ENCODE data around the gene PIAS3. TPM values are rescaled to one million over a fixed set of nuclear protein-coding genes. Genes with fewer than 3 reads are reported as not detected.

PIAS3 gene
- total and polyA plus RNA-seq, 8 donors: 8.9 to 26.7 (median 11.2) TPM

- Histone ChIP-seq H3K27ac (peak overlapping the region; percentile 51 to 84 (median 76)), H3K9me3 (no peaks in the 10 kb centered on the region), H3K4me3 (peak overlapping the region; percentile 64 to 92 (median 76)), H3K4me1 (peaks cover 0 to 4% (median 3%) of the 10 kb centered on the region in 3 donors), H3K36me3 (peaks cover 0 to 18% (median 0%) of the 10 kb centered on the region in 3 donors), H3K27me3 (no peaks in the 10 kb centered on the region)
- no peak for TF ChIP-seq CTCF (IDR thresholded peaks at IDR 0.05)
- ATAC-seq (peak; percentile 26 to 56 (median 32)), DNase-seq (peak; percentile 43 to 78 (median 61)), FAIRE-seq (no peak)
- intact Hi-C loops (cut with DNase I): no loop called here
- 0 to 1% methylated on average over 27 to 35 of the region's 35 CpGs for WGBS, 2 donors
Measured at GRCh38 chr1:145858238-145858900, 512 bp downstream of the PIAS3 start.

GRCh38 chr1:145857170-145857569 lies 1.7 kb downstream of the PIAS3 start:
- Histone ChIP-seq H3K36me3 (peaks cover 0 to 24% (median 0%) of the 10 kb centered on the region in 3 donors), H3K9me3 (no peaks in the 10 kb centered on the region), H3K4me1 (peaks cover 0 to 4% (median 3%) of the 10 kb centered on the region in 3 donors), H3K4me3 (no peak overlapping the region), H3K27me3 (no peaks in the 10 kb centered on the region), H3K27ac (no peak overlapping the region)
- intact Hi-C loops (cut with DNase I): no loop called here
- WGBS, 2 donors: 77 to 79% methylated on average over 4 of the region's 4 CpGs
- ATAC-seq (no peak), DNase-seq (no peak), FAIRE-seq (no peak)
- TF ChIP-seq CTCF (IDR thresholded peaks at IDR 0.05): no peak

- TF ChIP-seq CTCF (IDR thresholded peaks at IDR 0.05): no peak
- no peak for ATAC-seq
- Histone ChIP-seq H3K27me3 (no peaks in the 10 kb centered on the region), H3K27ac (no peak overlapping the region), H3K4me1 (peaks cover 0 to 4% (median 3%) of the 10 kb centered on the region in 3 donors), H3K36me3 (peaks cover 0 to 40% (median 2%) of the 10 kb centered on the region in 3 donors), H3K4me3 (no peak overlapping the region), H3K9me3 (no peaks in the 10 kb centered on the region)
- no peak for DNase-seq
- intact Hi-C loops (cut with DNase I): no loop called here
- WGBS, 2 donors: 68 to 70% methylated on average over 7 of the region's 7 CpGs
- FAIRE-seq: no peak
Measured at GRCh38 chr1:145855426-145855948, 3.4 kb downstream of the PIAS3 start.

GRCh38 chr1:145849356-145850160 lies 9.3 kb downstream of the PIAS3 start:
- FAIRE-seq: no peak
- WGBS, 2 donors: 79 to 86% methylated on average over 15 of the region's 15 CpGs
- Histone ChIP-seq H3K27ac (no peak overlapping the region), H3K4me1 (peaks cover 0 to 6% (median 4%) of the 10 kb centered on the region in 3 donors), H3K4me3 (no peak overlapping the region), H3K9me3 (no peaks in the 10 kb centered on the region), H3K27me3 (no peaks in the 10 kb centered on the region), H3K36me3 (peaks cover 0 to 44% (median 16%) of the 10 kb centered on the region in 3 donors)
- TF ChIP-seq CTCF (IDR thresholded peaks at IDR 0.05): no peak
- no peak for DNase-seq
- no peak for ATAC-seq
- intact Hi-C loops (cut with DNase I): loop anchor here in 1 of 3 donors (5.0 kb wide), 1 partner anchor 163 kb away; no protein-coding TSS in a partner anchor
